NCI-H345 treated with DMSO at 0.1 percent for 48 hours (cell line): ENCODE data around the gene RTKN.

Source experiments
- DNase-seq: peaks from one replicate; lab custom pipeline; 2025; ENCODE audit not compliant: unreplicated experiment; lab: John Stamatoyannopoulos, UW

Gene RTKN

DNA sequence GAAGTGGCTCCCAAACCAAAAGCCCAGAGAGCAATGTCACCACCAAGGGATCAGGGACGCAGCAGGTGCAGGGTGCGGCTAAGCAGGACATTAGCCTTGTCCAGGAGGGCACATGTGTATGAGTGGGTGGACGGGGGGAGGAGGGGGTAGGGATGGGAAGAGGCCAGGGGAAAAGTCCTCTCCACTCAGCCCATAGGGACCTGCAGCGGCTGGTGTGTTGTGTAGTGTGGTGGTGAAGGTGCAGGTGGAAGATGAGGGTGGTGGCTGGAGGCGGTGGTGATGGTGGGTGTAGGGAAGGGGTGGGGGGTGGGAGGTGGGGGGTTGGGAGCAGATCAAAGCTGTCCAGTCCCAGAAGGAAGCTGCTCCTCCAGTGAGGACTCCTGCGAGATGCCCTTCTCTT, 24.0 kb downstream of the RTKN start:
- DNase-seq: no peak

DNA sequence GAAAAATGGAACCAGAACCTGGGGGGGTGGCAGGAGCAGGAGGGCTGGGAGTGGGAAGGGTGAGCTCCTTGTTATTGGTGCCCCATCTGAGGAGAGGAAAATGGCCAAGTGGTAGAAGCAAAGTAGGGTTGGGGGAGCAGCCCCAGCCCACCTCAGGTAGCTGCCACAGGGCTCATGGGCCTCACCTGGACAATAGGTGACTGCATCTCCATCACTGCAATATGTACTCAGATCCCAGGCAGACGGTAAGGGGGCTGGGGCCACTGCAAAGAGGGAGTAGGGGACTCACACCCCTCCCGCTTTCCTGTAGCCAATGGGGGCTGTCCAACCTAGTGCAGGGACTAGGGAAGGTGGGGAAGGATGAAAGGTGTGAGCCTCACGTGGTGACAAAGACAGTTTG, 24.5 kb downstream of the RTKN start:
- no peak for DNase-seq

DNA sequence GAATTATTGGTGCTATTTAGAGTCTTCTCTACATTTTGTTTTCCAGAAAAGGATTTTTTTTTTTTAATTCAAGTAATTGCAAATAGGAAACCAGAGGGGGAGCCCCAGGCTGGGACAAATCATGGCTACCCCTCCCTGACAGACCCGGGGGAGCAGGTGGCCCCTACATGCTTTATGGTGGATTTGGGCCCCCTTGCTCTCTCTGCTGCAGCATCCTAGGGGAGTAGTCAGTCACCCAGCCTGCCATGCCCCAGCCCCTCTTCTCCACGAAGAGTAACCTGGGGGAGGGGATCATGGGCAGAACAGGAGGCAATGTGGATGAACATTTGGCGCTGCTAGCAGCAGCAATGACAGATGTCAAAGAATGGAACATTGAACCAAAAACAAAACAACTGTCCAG, 25.0 kb downstream of the RTKN start:
- no peak for DNase-seq

DNA sequence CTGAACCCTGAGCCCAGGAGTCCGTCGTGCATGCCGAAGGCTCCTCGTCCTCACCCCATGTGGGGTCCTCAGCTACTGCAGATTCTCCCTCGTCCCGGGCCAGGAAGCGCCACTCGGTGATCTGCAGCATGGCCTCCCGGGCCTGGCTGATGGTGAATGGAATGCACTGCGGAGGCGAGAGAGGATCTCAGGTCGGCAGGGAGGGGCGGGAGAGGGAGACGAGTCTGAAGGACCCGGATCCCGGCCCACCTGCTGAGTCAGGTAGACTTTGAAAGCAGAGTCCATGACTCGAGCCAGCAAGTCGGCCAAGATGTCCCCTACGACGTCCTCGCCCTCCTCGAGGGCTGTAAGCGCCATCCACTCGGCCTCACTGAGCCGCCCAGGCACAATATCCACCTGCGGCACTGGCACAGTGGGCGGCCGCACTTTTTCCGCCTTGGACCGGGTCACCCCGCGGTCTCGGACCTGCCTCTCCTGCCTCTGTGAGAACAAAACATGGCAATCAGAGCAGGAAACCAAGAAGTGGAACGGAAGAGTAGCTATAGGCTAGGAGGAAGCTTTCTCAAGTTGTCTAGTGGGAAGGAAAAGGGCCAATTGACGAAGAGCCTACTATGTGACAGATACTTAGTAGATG, 25.9 kb downstream of the RTKN start:
- DNase-seq: no peak

DNA sequence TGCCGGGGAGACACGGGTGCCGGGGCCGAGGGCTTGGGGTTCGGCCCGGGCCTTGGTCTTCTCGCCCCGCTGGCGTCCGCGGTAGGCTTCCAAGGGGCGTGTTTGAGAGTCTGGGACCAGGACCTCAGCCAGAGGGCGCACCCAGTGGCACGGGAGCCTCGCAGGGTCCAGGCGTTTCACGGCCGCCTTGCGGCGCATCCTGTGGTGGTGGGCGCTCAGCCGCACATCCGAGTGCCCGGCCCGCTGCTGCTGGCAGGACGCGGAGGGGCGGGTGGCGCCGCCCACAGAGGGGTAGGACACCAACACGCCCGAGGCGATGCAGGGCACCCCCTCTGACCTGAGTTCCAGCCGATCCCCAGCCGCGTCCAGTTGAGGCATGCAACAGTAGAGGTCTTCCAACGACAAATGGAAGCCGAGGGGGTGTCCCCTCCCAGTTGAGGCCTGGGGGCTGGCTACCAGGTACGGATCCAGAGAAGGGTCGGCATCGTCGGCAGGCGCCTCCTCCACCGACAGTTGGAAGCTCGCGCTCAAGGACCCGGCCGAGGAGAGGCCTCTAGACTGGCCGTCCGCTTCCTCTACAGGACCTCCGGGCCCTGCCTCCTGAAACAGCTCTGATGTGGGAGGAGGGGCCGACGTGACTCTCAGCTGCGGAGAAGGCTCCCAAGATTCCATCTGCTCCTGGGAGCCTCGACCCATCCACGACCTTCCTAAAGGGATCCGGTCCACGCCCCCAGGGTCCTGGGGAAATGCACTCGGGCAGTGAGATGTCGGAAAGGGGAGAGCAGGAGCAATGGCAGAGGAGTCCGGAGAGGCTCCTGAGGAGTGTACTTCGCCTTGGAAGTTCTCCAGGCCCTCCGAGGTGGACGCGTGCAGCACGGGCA, 26.6 kb downstream of the RTKN start:
- no peak for DNase-seq

DNA sequence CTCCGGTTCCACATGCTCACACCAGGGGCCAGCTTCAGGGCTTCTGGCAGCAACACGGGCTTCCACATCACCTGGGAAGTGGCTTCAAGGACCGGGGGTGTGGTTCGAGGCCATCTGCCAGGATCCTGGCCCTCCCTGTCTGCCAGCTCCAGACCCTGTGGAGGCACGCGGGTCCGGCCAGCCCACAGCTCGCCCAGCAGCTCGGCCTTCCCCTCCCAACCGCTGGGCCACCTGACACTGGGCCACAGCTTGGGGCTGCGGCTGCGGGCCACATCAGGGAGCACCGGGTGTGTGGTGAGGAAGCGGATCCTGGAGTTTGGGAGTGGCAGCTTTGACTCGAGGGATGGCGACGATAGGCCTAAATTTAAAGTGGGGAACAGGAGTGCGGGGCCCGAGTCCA, 27.3 kb downstream of the RTKN start:
- peak; percentile 36 for DNase-seq

GRCh38 chr2:74413001-74413698, 28.6 kb downstream of the RTKN start:
- no peak for DNase-seq

DNA sequence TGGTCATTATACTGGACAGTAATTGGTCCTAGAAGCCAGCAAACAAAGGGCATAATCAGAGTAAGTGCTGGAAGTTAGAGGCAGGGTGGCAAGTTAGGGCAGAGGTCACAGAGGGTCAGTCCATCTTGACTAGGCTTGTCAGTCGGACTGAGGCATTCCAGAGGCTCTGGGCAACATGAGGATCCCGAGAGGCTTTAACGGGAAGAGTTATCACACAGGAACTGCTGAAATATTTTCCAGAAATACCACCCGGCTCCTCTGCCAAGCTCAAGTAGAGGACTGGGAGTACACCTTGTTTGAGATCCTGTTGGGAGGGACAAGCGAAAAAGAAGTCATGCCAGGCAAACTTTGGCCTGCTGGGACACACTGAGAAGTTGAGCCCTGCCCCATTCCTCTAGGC, 34.1 kb downstream of the RTKN start:
- no peak for DNase-seq

GRCh38 chr2:74406035-74406434, 35.7 kb downstream of the RTKN start:
- no peak for DNase-seq

DNA sequence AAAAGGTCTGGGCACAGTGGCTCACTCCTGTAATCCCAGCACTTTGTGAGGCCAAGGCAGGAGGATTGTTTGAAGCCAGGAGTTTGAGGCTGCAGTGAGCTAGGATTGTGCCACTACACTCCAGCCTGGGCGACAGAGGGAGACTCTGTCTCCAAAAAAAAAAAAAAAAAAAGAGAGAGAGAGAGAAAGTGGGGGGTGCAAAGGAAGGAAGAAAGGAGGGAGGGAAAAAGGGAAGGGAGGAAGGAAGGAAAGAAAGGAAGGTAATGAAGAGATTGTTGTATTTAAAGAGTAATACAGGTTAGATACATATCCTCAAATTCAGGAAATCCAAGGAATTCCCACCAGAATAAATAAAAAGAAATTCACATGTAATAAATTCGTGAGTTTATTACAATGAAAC, 39.8 kb downstream of the RTKN start:
- no peak for DNase-seq

- DNase-seq: peak; percentile 5
Observed at GRCh38 chr2:74399785-74400184, 42.0 kb downstream of the RTKN start.

DNA sequence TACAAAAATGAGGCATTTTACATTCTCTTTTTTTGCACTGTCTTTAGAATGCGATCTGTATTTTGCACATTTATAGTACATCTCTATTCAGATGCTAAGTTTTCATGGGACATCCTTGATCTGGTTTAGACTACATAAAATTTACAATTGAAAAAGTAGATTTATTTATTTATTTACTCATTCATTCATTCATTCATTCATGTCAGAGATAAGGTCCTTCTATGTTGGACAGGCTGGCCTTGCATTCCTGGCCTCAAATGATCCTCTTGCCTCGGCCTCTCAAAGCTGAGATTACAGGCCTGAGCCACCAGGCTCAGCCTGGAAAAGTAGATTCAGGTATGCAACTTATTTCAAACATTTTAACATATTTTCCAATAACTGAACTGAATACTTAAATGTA, 45.6 kb downstream of the RTKN start:
- no peak for DNase-seq

DNA sequence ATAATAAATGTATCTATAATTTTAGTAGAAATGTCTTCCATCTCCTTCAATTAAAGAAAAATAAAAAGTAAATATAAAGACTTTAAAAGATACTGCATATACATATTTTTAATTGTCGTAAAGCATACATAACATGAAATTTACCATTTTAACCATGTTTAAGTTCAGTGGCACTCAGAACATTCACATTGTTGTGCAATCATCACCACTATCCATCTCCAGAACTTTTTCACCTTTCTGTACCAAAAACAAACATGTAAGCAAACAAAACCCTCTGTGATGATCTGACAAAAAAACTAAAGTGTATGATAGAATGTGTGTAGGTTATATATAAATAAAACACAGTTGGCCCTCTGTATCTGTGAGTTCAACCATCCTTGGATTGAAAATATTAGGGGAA, 48.2 kb downstream of the RTKN start:
- DNase-seq: no peak

GRCh38 chr2:74392449-74392743, 49.3 kb downstream of the RTKN start:
- no peak for DNase-seq

GRCh38 chr2:74391580-74392448, 49.9 kb downstream of the RTKN start:
- DNase-seq: peak; percentile 91

GRCh38 chr2:74391209-74391579, 50.5 kb downstream of the RTKN start:
- peak; percentile 48 for DNase-seq

- DNase-seq: no peak
Observed at GRCh38 chr2:74390606-74391005, 51.1 kb downstream of the RTKN start.

DNA sequence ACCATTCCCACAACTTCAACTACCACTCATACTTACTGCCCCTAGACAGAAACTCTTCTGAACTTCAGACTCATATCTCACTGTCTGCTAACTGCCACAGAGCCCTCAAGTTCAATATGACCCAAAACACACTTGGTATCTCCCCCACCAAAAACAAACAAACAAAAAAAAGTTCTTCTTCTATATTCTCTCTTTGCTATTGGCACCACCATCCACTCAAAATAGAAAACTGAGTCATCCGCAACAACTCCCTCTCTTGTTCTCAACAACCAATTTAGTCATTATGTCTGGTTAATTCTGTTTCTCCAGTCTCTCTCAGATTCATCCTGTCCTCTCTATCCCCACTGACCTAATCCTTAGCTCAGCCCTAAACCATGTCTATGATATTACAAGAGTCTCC, 54.4 kb downstream of the RTKN start:
- DNase-seq: no peak

DNA sequence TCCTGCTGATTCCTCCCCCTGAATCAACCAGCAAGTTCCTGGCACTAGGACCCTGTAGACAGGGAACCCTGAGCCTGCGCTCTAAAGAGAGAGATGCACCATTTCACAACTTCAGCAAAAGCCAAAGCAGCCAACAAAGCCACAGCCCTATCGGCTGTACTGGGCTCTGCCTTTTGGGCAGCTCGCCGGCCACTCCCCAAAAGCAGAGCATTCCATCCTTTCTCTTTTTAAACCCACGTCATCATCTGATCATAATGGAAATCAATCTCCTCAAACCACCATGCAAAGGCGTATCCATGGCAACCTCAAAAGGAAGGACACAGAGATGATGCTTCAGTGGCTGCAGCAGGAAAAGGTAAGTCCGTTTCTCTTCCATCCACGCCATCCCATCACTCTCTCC, 56.3 kb downstream of the RTKN start:
- no peak for DNase-seq

GRCh38 chr2:74384051-74384450, 57.7 kb downstream of the RTKN start:
- no peak for DNase-seq

DNA sequence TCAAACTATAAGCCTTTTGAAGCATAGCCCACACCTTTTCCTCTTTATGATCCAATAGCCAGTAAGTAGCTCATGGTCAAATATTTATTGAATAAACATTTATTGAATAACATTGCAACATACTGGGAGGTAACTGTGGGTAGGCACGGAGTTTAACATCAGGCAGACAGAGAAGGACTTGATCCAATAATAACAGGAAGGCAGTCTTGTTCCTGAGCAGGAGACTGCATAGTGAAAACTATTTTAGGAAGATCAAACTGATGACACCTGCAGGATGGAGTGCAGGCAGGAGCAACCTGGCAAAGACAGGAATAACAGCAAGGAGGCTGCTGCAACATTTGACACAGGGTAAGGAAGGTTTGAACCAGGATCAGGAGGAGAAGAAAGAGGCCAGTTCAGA, 58.5 kb downstream of the RTKN start:
- no peak for DNase-seq
